ENCODE measurements around the gene SCPEP1.
"Not testable (repeated sequence)": the region's sequence is repeated elsewhere in the genome, so short reads cannot be mapped to it uniquely, and the experiment has no call there.

The SCPEP1 gene

DNA sequence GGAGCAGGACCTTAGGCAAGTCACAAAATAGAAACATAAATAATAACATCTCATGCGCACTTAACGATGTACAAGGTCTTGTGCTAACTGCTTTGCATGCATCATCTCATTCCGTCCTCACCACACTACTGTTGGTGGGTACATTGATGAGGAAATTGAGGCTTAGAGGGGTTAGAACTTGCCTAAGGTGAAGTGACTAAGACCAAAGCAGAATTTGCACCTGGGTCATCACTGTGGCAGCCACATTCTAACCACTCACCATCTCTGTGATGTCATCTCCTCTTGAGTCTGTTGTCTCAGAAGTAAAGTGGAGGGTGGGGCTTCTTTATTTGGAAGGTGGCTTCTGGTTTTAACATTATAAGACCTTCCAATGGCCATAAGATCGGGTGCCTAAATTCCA lies 43.7 kb upstream of the SCPEP1 start:
- no peak overlapping the region for H3K9ac ChIP-seq (ENCODE audit: insufficient read length, low read depth)

DNA sequence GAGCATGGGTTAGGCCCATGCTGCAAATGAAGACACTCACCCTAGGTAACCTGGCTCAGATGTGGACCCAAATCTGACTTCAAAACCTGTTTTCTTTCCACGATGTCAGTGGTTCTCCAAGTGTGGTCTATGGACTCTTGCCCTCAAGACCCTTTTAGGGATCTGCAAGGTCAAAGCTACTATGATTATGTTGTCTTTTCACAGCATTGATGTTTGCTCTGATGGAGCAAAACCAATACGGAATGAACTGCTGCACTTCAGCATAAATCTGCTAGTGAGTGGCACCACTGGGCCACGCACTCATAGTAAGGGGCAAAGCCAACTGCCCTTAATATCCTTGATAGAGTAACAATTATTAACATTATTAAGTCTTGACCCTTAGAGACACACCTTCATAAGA lies 42.5 kb upstream of the SCPEP1 start:
- TF ChIP-seq SUZ12 (IDR thresholded peaks at IDR 0.05; ENCODE audit: extremely low read depth, insufficient read depth, insufficient read length) = no peak
- TF ChIP-seq ZNF274 (IDR thresholded peaks at IDR 0.05; ENCODE audit: low read depth, low read length) = no peak
- TF ChIP-seq YY1 (IDR thresholded peaks at IDR 0.05; ENCODE audit: insufficient read depth, insufficient read length) = no peak
- H3K36me3 ChIP-seq (ENCODE audit: insufficient read depth, insufficient read length, low read length) = peaks cover 52% of the 10 kb centered on the region
- H3K4me1 ChIP-seq (ENCODE audit: insufficient read depth, insufficient read length) = no peaks in the 10 kb centered on the region
- H3K4me3 ChIP-seq (ENCODE audit: insufficient read length, low read depth) = no peak overlapping the region
- no peaks in the 10 kb centered on the region for H3K27me3 ChIP-seq (ENCODE audit: insufficient read depth, insufficient read length)
- DNase-seq (ENCODE audit: low read depth, low spot score) = no peak
- no peak overlapping the region for H3K9ac ChIP-seq (ENCODE audit: insufficient read length, low read depth)
- H3K9me3 ChIP-seq (ENCODE audit: insufficient read depth, low read length) = peaks cover 27% of the 10 kb centered on the region

More for the DNA sequence above, 43.7 kb upstream of the SCPEP1 start:
- Histone ChIP-seq H3K4me1 (ENCODE audit: insufficient read depth, insufficient read length) (no peaks in the 10 kb centered on the region), H3K4me3 (ENCODE audit: insufficient read length, low read depth) (no peak overlapping the region), H3K36me3 (ENCODE audit: insufficient read depth, insufficient read length, low read length) (peaks cover 47% of the 10 kb centered on the region), H3K9me3 (ENCODE audit: insufficient read depth, low read length) (peaks cover 39% of the 10 kb centered on the region), H3K27me3 (ENCODE audit: insufficient read depth, insufficient read length) (no peaks in the 10 kb centered on the region)
- TF ChIP-seq ZNF274 (IDR thresholded peaks at IDR 0.05; ENCODE audit: low read depth, low read length) = no peak
- no peak for TF ChIP-seq YY1 (IDR thresholded peaks at IDR 0.05; ENCODE audit: insufficient read depth, insufficient read length)
- no peak for TF ChIP-seq SUZ12 (IDR thresholded peaks at IDR 0.05; ENCODE audit: extremely low read depth, insufficient read depth, insufficient read length)
- DNase-seq (ENCODE audit: low read depth, low spot score) = no peak

DNA sequence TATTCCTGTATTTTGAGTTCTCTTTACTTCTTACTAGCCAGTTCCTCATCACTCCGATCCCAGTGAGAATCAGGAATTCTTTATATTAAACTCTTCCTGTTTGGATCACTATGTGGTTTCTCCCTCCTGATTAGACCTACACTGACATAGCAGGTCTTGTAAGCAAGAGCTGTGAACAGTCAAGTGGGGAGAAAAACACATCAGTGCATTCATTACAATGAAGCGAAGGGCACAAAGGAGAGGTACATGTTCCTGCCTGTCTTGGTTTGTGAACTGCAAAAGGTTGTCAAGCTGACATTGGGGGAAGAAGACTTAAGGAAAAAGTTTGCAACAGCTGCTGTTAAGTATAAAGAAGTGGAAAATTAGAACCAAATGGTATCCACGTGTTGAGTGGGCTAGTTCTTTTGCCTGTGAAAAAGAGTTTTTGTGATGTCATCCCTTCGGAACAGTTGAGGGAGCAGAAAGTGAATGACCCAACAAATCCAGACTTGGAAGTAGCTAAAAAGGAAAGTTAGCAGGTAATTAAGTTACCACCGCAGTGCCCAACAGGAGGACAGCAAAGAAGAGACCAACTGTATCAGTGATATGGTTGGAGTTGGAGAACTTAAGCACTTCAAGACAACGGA lies 41.1 kb upstream of the SCPEP1 start:
- peaks cover 63% of the 10 kb centered on the region for H3K36me3 ChIP-seq (ENCODE audit: insufficient read depth, insufficient read length, low read length)
- no peak overlapping the region for H3K9ac ChIP-seq (ENCODE audit: insufficient read length, low read depth)
- H3K9me3 ChIP-seq (ENCODE audit: insufficient read depth, low read length) = peaks cover 14% of the 10 kb centered on the region
- TF ChIP-seq YY1 (IDR thresholded peaks at IDR 0.05; ENCODE audit: insufficient read depth, insufficient read length) = no peak
- TF ChIP-seq SUZ12 (IDR thresholded peaks at IDR 0.05; ENCODE audit: extremely low read depth, insufficient read depth, insufficient read length) = no peak
- no peak for TF ChIP-seq ZNF274 (IDR thresholded peaks at IDR 0.05; ENCODE audit: low read depth, low read length)
- no peaks in the 10 kb centered on the region for H3K4me1 ChIP-seq (ENCODE audit: insufficient read depth, insufficient read length)
- no peak for DNase-seq (ENCODE audit: low read depth, low spot score)
- no peaks in the 10 kb centered on the region for H3K27me3 ChIP-seq (ENCODE audit: insufficient read depth, insufficient read length)
- H3K4me3 ChIP-seq (ENCODE audit: insufficient read length, low read depth) = no peak overlapping the region

DNA sequence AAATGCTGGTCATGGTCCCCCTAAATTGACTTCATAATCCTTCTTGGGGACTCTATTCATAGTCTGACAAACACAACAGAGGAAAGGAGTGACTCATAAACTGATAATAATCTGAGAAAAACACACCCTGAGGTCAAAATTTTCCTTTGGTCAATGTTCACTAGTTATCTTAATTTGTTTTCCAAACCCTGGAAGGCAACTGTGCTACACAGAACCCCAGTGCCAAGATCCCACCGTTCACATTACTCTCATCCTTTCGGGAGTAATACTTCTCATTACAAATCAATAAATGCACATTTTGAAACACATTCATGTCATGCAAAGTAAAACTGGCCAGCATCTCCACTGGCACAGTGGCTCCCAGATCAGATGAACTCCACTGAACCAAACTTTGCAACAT lies 40.2 kb upstream of the SCPEP1 start:
- Histone ChIP-seq H3K36me3 (ENCODE audit: insufficient read depth, insufficient read length, low read length) (peaks cover 71% of the 10 kb centered on the region), H3K4me1 (ENCODE audit: insufficient read depth, insufficient read length) (no peaks in the 10 kb centered on the region), H3K9ac (ENCODE audit: insufficient read length, low read depth) (no peak overlapping the region), H3K27me3 (ENCODE audit: insufficient read depth, insufficient read length) (no peaks in the 10 kb centered on the region), H3K4me3 (ENCODE audit: insufficient read length, low read depth) (no peak overlapping the region), H3K9me3 (ENCODE audit: insufficient read depth, low read length) (peaks cover 6% of the 10 kb centered on the region; the same call in 1 of the 2 replicates)
- TF ChIP-seq SUZ12 (IDR thresholded peaks at IDR 0.05; ENCODE audit: extremely low read depth, insufficient read depth, insufficient read length) (no peak), YY1 (IDR thresholded peaks at IDR 0.05; ENCODE audit: insufficient read depth, insufficient read length) (no peak), ZNF274 (IDR thresholded peaks at IDR 0.05; ENCODE audit: low read depth, low read length) (no peak)
- DNase-seq (ENCODE audit: low read depth, low spot score) = no peak

DNA sequence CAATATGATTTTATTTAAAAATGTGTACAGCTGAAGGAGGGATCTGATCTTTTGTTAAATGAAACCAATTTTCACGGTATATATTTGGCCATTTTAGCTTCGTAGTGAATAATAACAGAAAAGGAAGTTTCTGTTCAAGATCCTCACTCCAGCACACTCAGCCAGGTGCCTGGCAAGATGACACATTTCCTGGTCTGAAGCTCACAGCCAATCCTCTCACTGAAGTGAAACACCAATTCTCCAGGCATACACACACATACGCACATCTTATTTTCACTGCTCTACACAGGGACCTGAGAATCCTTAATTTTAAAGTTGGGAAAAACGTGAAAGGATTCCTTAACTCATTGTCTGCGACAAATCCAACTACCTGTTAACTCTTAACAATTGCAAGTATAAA lies 39.7 kb upstream of the SCPEP1 start:
- not testable (repeated sequence) for H3K4me1 ChIP-seq (ENCODE audit: insufficient read depth, insufficient read length); H3K4me3 ChIP-seq (ENCODE audit: insufficient read length, low read depth); DNase-seq (ENCODE audit: low read depth, low spot score); H3K27me3 ChIP-seq (ENCODE audit: insufficient read depth, insufficient read length); H3K9me3 ChIP-seq (ENCODE audit: insufficient read depth, low read length); H3K9ac ChIP-seq (ENCODE audit: insufficient read length, low read depth)
- peaks cover 73% of the 10 kb centered on the region for H3K36me3 ChIP-seq (ENCODE audit: insufficient read depth, insufficient read length, low read length)

- TF ChIP-seq ZNF274 (IDR thresholded peaks at IDR 0.05; ENCODE audit: low read depth, low read length) = no peak
- no peak for TF ChIP-seq SUZ12 (IDR thresholded peaks at IDR 0.05; ENCODE audit: extremely low read depth, insufficient read depth, insufficient read length)
- no peak for TF ChIP-seq YY1 (IDR thresholded peaks at IDR 0.05; ENCODE audit: insufficient read depth, insufficient read length)
- no peaks in the 10 kb centered on the region for H3K9me3 ChIP-seq (ENCODE audit: insufficient read depth, low read length)
- H3K27me3 ChIP-seq (ENCODE audit: insufficient read depth, insufficient read length) = no peaks in the 10 kb centered on the region
- peak; percentile 33 for DNase-seq (ENCODE audit: low read depth, low spot score)
- no peak overlapping the region for H3K4me3 ChIP-seq (ENCODE audit: insufficient read length, low read depth)
- H3K36me3 ChIP-seq (ENCODE audit: insufficient read depth, insufficient read length, low read length) = peaks cover 78% of the 10 kb centered on the region
- H3K9ac ChIP-seq (ENCODE audit: insufficient read length, low read depth) = no peak overlapping the region
- no peaks in the 10 kb centered on the region for H3K4me1 ChIP-seq (ENCODE audit: insufficient read depth, insufficient read length)
These were observed 38.0 kb upstream of the SCPEP1 start for GRCh38 chr17:56939869-56940484.

DNA sequence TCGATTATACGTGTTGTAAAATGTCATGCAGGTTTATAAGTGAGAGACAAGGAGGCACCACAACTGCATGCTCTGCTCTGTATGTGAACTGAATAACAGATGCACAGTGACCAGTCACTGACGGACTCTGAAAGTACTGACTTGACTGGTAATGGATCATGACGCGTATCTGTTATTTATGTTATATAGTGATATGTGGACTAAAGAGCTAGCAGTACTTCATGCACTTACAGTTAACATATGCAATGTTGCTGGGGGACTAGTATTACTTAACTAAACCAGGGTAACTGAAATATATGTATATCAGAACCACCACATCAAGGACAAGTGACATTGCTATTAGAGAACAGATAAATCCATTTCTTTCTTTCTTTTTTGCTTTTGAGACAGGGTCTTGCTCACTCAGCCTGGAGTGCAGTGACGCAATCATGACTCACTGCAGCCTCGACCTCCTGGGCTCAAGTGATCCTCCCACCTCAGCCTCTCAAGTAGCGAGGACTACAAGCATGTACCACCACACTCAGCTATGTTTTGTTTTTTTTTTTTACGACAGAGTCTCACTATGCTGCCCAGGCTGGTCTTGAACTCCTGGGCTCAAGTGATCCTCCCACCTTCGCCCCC lies 34.3 kb upstream of the SCPEP1 start:
- H3K9ac ChIP-seq (ENCODE audit: insufficient read length, low read depth) = no peak overlapping the region
- DNase-seq (ENCODE audit: low read depth, low spot score) = no peak
- no peaks in the 10 kb centered on the region for H3K27me3 ChIP-seq (ENCODE audit: insufficient read depth, insufficient read length)
- TF ChIP-seq SUZ12 (IDR thresholded peaks at IDR 0.05; ENCODE audit: extremely low read depth, insufficient read depth, insufficient read length) (no peak), ZNF274 (IDR thresholded peaks at IDR 0.05; ENCODE audit: low read depth, low read length) (no peak), YY1 (IDR thresholded peaks at IDR 0.05; ENCODE audit: insufficient read depth, insufficient read length) (no peak)
- no peak overlapping the region for H3K4me3 ChIP-seq (ENCODE audit: insufficient read length, low read depth)
- no peaks in the 10 kb centered on the region for H3K9me3 ChIP-seq (ENCODE audit: insufficient read depth, low read length)
- peaks cover 74% of the 10 kb centered on the region for H3K36me3 ChIP-seq (ENCODE audit: insufficient read depth, insufficient read length, low read length)
- H3K4me1 ChIP-seq (ENCODE audit: insufficient read depth, insufficient read length) = no peaks in the 10 kb centered on the region

Data from NT2/D1 (cell line).